ENCODE data around the gene KISS1R.

- TF ChIP-seq GATA2 (IDR thresholded peaks at IDR 0.05; ENCODE audit: low read depth, low read length) = no peak
- TF ChIP-seq GATA3 (IDR thresholded peaks at IDR 0.05; ENCODE audit: low read depth, low read length) = no peak
Observed at GRCh38 chr19:934197-934840, 17.2 kb downstream of the KISS1R start.
